Gastroesophageal sphincter (tissue), 4 donors: Measurements from ENCODE around the gene FAM149B1. TPM values are rescaled to one million over a fixed set of nuclear protein-coding genes. Genes with fewer than 3 reads are reported as not detected.

Experiments used
- ATAC-seq: fragments of 150-250 bp; one replicate; pipeline ENCODE4 v1.9.1; 2016; ENCODE audit warnings: mild to moderate bottlenecking, moderate library complexity
- H3K27ac ChIP-seq, 4 donors: fragments of 200-600 bp; sonication (generic) in 3 of 4; 1 replicate in 3 of 4; 2 replicates in 1 of 4; pipeline ENCODE4 v1.5.1; 2016 to 2019
- H3K27me3 ChIP-seq: fragments of 200-600 bp; sonication (generic); one replicate; pipeline ENCODE4 v1.5.1; 2019
- H3K36me3 ChIP-seq, 2 donors: fragments of 200-600 bp; sonication (generic); one replicate each; pipeline ENCODE4 v1.5.1; 2019; ENCODE audit warnings: control low read depth in 1 of 2
- H3K4me1 ChIP-seq, 3 donors: fragments of 200-600 bp; sonication (generic); 1 replicate in 2 of 3; 2 replicates in 1 of 3; pipeline ENCODE4 v1.5.1; 2016 to 2019; ENCODE audit warnings: control low read depth in 2 of 3
- H3K4me3 ChIP-seq, 2 donors: fragments of 200-600 bp; sonication (generic); one replicate each; pipeline ENCODE4 v1.5.1; 2019; ENCODE audit warnings: mild to moderate bottlenecking in 1 of 2, moderate library complexity in 1 of 2
- H3K9me3 ChIP-seq, 3 donors: fragments of 200-600 bp; sonication (generic); one replicate each; pipeline ENCODE4 v1.5.1; 2017 to 2019; ENCODE audit warnings: control low read depth in 2 of 3
- CTCF ChIP-seq, 4 experiments: fragments of 200-600 bp in 2 of 4; fragments of 450-650 bp in 2 of 4; sonication (generic) in 1 of 4; IDR thresholded peaks; one replicate each; pipeline ENCODE4 v1.5.1; 2017 to 2019; ENCODE audit warnings: antibody characterized with exemption in 4 of 4, mild to moderate bottlenecking in 2 of 4, moderate library complexity in 2 of 4
- EP300 ChIP-seq: sonication (generic); formaldehyde crosslinking; IDR thresholded peaks from one replicate; pipeline ENCODE4 v1.6.1; 2017; ENCODE audit warnings: antibody characterized with exemption, mild to moderate bottlenecking
- POLR2A ChIP-seq, 2 donors: fragments of 450-650 bp; IDR thresholded peaks; one replicate each; pipeline ENCODE4 v1.6.1; 2017; ENCODE audit warnings: antibody characterized with exemption in 2 of 2, mild to moderate bottlenecking in 2 of 2, moderate library complexity in 1 of 2
- POLR2AphosphoS5 ChIP-seq: sonication (generic); formaldehyde crosslinking; IDR thresholded peaks from one replicate; pipeline ENCODE4 v1.6.1; 2017; ENCODE audit warnings: antibody characterized with exemption
- WGBS, 2 donors: methylation state at CpG; one replicate each; pipeline ENCODE4 v1.1.5; 2018; ENCODE audit warnings: low coverage in 1 of 2; 5-methylcytosine and 5-hydroxymethylcytosine counted together
- total RNA-seq, 4 donors: library from RNA; depleted of rRNA; stranded (reverse); fragments of >200 nt; gene quantifications; one replicate each; pipeline ENCODE4 v1.1.0, GENCODE V29; 2016

FAM149B1 gene
- total RNA-seq, 4 donors from 2014 or later = 10.9 to 16.2 (median 15.2) TPM

GRCh38 chr10:73246646-73247508 is 79.0 kb downstream of the FAM149B1 start, which contains the start of gene DNAJC9:
TSS of gene DNAJC9 (minus strand) at chr10:73247255. CDS start at chr10:73247189, 66 bp downstream.
- Histone ChIP-seq H3K36me3 (peaks cover 2 to 69% of the 10 kb centered on the region in 2 donors), H3K9me3 (no peaks in the 10 kb centered on the region), H3K4me3 (peak within 1 kb of the TSS; percentile 66 to 94), H3K27me3 (no peaks in the 10 kb centered on the region), H3K27ac (peak within 1 kb of the TSS; percentile 55 to 91 (median 88)), H3K4me1 (peaks cover 7 to 59% (median 19%) of the 10 kb centered on the region in 3 donors)
- ATAC-seq = peak; percentile 96
- no peak for TF ChIP-seq EP300
- peak; percentile 90 for TF ChIP-seq POLR2AphosphoS5
- peak in 1 of 4 experiments; percentile 30 for TF ChIP-seq CTCF (IDR thresholded peaks at IDR 0.05)
- TF ChIP-seq POLR2A (IDR thresholded peaks at IDR 0.05) = peak; percentile 76 to 81
- WGBS, 2 donors = 0 to 2% methylated on average over 3 to 10 of the region's 78 CpGs

DNA sequence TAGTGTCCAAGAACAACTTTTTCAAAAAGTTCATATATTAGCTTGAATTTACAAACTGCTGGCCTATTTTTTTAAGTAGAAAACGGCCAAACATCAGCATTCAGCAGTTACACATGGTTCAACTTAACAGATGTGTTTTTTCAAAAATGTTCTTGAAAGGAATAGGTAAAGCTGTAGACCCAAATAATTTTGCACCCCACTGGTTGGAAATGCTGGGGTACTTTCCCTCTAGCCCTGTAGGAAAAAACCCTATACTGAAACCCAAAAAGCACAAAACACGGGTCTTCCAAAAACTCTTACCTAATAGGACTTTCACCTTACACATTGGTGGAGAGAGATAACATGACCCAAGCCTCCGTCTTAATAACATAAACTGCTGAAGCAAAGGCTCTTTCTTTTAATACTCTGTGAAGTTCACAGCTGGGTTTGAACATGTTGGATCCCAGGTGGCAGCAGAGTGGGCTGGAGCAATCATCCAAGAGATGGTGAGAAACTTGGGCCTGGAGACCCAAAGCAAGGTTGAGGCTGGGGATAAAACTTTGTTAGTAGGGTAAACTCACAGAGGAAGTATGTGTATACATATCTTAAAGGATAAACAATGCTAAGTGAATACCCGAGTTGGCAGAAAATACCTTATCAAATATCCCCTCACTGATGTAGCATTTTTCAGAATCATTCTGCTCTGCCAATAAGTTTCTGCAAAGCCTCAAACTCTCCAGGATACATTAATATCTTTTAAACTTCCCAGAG is 79.8 kb downstream of the FAM149B1 start:
- ATAC-seq = no peak
- no peaks in the 10 kb centered on the region for H3K9me3 ChIP-seq
- H3K36me3 ChIP-seq = peaks cover 2 to 61% of the 10 kb centered on the region in 2 donors
- no peaks in the 10 kb centered on the region for H3K27me3 ChIP-seq
- 29 to 32% methylated on average over 4 of the region's 4 CpGs for WGBS, 2 donors
- peaks cover 7 to 60% (median 19%) of the 10 kb centered on the region in 3 donors for H3K4me1 ChIP-seq
- TF ChIP-seq POLR2AphosphoS5 = no peak
- no peak for TF ChIP-seq EP300
- TF ChIP-seq CTCF (IDR thresholded peaks at IDR 0.05) = no peak
- TF ChIP-seq POLR2A (IDR thresholded peaks at IDR 0.05) = no peak
- peak overlapping the region; percentile 66 to 94 for H3K4me3 ChIP-seq
- H3K27ac ChIP-seq = peak overlapping the region; percentile 55 to 91 (median 88)

DNA sequence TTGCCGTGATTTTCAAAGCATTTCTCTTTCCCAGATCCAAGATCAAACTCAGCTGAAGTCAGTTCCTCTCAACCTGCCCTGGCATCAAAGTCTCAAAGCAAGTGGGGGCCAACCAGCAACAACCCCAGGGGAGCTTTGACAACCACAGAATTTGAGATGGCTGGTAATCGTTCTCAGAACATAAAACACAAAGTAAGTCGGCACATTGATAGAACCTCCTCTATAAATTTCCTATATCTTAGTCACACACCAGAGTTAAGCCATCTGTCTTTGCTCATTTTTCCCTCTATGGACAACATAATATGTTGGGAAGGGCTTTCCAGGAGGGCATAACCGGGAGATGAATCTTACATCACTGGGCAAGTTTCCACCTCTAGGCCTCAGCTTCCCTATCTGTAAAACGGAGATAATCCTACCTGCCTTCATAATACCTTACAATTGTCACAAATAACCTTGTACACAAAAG is 80.4 kb downstream of the FAM149B1 start:
- Histone ChIP-seq H3K27ac (peak overlapping the region in 3 of 4 donors; percentile 88 to 91 (median 89)), H3K36me3 (peaks cover 0 to 55% of the 10 kb centered on the region in 2 donors), H3K4me1 (peaks cover 8 to 63% (median 20%) of the 10 kb centered on the region in 3 donors), H3K9me3 (no peaks in the 10 kb centered on the region), H3K27me3 (no peaks in the 10 kb centered on the region), H3K4me3 (no peak overlapping the region)
- TF ChIP-seq CTCF (IDR thresholded peaks at IDR 0.05) (no peak), POLR2A (IDR thresholded peaks at IDR 0.05) (no peak), EP300 (no peak), POLR2AphosphoS5 (no peak)
- 70 to 86% methylated on average over 5 of the region's 5 CpGs for WGBS, 2 donors
- no peak for ATAC-seq

- peak overlapping the region; percentile 76 to 82 for H3K4me3 ChIP-seq
- no peaks in the 10 kb centered on the region for H3K27me3 ChIP-seq
- peak; percentile 84 for ATAC-seq
- 9 to 17% methylated on average over 8 to 18 of the region's 23 CpGs for WGBS, 2 donors
- peaks cover 0 to 29% of the 10 kb centered on the region in 2 donors for H3K36me3 ChIP-seq
- H3K27ac ChIP-seq = peak overlapping the region; percentile 79 to 93 (median 90)
- H3K9me3 ChIP-seq = no peaks in the 10 kb centered on the region
- TF ChIP-seq CTCF (IDR thresholded peaks at IDR 0.05) = no peak
- TF ChIP-seq POLR2A (IDR thresholded peaks at IDR 0.05) = no peak
- no peak for TF ChIP-seq POLR2AphosphoS5
- no peak for TF ChIP-seq EP300
- peaks cover 13 to 44% (median 20%) of the 10 kb centered on the region in 3 donors for H3K4me1 ChIP-seq
Measured at GRCh38 chr10:73251683-73252444, 83.9 kb downstream of the FAM149B1 start.
